Stimulated activated CD4-positive, alpha-beta T cell treated with anti-CD3 and anti-CD28 coated beads, Interleukin-15, amount 100 ng/mL, for 1 hour (primary cell): ENCODE data around the gene SDK1.
"Not testable (repeated sequence)": the region's sequence is repeated elsewhere in the genome, so short reads cannot be mapped to it uniquely, and the experiment has no call there.

Source experiments
- DNase-seq, 2 donors: peaks; one replicate each; pipeline ENCODE4 v3.0.0-alpha.2; 2020; ENCODE audit warnings: low read depth in 1 of 2, low spot score in 1 of 2

Gene SDK1

DNA sequence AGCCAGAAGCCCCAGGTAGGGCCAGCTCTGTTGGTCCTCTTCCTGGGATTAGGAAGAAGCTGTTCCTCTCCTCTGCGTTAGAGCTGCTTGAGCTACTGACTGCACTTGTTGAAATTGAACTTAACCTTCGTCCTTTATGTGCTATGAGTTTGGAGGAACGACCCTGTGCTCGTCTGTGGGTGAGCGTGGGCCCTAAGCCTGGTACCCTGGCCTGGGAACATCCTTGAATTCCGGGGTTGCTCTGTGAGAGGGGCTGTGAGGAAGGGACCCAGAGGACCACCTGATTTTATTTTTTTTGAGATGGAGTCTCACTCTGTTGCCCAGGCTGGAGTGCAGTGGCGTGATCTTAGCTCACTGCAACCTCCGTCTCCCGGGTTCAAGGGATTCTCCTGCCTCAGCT is 933.8 kb downstream of the SDK1 start:
- DNase-seq: no peak

- DNase-seq: no peak
These were observed 934.5 kb downstream of the SDK1 start for GRCh38 chr7:4235596-4235995.

DNA sequence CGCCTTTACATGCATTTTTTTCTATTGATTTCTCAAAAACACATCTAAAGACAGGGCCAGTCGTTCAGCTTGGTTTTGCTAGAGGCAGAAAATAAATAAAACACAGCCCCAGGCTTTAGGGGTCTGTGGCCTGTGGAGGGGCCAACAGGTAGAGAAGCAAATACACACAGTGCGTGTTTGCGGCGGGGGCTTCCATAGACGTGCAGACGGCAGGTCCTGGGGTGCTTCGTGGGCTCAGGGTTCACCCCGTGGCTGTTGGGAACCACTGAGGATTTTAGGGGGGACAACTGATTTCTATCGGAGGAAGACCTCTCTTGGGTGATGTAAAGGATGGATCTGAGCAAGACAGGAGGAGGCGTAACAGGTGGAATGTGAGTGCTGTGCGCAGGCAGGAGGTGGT is 935.3 kb downstream of the SDK1 start:
- DNase-seq: no peak

DNA sequence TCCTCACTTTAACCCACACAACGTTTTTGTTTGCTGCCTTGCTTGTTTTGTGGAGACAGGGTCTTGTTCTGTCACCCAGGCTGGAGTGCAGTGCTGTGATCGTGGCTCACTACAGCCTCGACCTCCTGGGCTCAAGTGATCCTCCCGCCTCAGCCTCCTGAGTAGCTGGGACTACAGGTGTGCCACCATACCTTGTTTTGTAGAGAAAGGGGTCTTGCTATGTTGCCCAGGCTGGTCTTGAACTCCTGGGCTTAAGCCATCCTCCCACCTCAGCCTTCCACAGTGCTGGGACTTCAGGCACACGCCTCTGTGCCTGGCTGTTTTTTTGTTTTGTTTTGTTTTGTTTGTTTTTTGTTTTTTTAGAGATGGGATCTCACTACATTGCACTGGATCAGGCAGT is 935.8 kb downstream of the SDK1 start:
- DNase-seq: not testable (repeated sequence)

- no peak for DNase-seq
These were observed 936.5 kb downstream of the SDK1 start for GRCh38 chr7:4237296-4238235.

DNA sequence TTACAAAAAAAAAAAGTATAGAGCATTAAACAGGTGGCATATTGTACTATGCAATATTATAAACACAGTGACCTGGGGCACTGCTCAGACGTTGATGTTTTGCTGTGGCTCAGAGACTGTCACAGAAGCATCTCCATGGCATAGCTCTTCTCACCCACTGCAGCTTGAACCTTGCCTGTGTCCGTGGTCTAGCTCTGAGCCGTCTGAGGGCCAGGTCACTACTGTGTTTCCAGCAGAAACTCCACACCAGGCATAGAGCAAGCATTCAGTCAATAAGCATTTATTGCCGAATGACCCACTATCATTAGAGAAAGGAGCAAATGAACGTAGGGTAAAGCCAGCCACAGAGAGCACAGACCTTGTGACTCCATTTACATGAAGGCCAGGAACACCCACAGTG is 937.8 kb downstream of the SDK1 start:
- DNase-seq: no peak

GRCh38 chr7:4240042-4240441 is 939.0 kb downstream of the SDK1 start:
- DNase-seq: no peak

DNA sequence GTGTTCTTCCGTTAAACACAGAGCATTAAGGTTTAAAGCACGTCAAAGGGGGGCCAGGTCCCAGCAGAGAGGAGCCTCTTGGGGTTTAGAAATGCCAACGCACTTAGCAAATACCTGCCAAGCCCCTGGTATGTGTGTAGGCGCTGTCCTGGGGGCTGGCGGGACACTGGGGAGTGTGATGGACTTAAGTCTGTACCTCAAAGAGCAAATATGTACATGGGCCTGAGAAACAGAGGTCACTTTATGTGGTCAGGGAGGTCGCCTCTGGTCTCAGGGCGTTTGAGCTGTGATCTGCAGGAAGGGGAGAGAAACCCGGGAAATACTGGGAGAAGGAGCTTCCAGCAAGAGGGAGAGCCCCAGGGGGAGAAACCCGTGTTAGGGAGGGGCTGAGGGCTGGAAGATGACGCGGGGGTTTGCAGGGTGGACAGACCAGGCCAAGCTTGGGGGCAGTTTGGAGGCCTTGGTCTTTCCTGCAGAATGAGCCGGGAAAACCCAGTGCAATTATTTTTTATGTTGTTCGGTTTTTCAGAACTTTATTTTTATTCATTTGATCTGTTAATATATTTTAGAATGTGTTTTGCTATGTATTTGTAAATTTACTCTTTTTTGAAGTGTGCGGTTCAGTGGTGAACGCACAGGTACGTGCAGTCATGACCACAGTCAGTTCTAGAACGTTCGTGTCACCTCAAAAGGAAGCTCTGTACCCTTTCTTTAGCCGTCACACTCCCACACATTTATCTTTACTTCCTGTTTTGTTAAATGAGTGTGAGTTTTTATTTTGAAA is 939.7 kb downstream of the SDK1 start:
- no peak for DNase-seq

DNA sequence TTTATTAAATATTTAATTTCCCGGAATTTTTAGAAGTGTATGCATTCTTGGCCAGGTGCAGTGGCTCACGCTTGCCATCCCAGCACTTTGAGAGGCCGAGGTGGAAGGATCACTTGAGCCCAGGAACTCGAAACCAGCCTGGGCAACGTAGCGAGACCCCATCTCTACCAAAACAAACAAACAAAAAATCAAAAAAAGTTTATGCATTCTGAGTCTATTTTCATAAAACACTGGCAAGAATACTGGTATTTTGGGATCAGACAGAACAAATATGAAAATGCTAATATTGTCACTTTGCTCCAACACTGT is 940.2 kb downstream of the SDK1 start:
- DNase-seq: no peak

GRCh38 chr7:4241791-4242190 is 940.7 kb downstream of the SDK1 start:
- DNase-seq: no peak

GRCh38 chr7:4242706-4243105 is 941.7 kb downstream of the SDK1 start:
- no peak for DNase-seq

- no peak for DNase-seq
These were observed 943.0 kb downstream of the SDK1 start for GRCh38 chr7:4244041-4244440.

GRCh38 chr7:4244635-4245034 is 943.6 kb downstream of the SDK1 start:
- no peak for DNase-seq

DNA sequence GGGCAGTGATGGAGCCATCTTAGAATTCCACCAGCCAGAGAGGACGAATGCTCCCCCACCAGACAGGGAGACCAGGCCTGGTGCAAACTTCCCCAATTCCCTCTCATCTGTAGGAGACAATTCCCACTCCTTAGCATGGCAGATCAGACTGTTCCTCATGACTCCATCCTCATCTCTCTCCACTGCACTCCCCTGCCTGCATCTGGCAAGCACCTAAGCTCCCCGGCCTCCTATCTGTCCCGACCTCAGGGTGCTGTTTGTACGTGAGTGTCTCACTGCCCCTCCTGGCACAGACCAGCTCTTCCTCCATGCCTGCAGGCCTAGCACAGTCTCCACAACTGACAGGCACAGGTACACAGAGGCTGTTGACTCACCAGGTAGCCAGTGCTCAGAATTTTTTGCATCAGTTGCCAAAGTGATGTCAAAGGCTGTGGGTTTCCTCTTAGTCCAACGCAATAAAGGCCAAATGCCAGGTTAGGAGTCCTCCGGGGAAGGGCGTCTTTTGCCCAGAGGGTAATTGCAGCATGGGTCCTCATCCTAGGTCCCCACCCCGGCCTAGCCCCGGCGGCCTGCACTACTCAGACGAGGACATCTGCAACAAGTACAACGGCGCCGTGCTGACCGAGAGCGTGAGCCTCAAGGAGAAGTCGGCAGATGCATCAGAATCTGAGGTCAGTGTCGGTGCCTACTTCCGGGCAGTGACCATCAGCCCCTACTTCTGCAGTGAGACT is 944.2 kb downstream of the SDK1 start:
- DNase-seq: no peak

DNA sequence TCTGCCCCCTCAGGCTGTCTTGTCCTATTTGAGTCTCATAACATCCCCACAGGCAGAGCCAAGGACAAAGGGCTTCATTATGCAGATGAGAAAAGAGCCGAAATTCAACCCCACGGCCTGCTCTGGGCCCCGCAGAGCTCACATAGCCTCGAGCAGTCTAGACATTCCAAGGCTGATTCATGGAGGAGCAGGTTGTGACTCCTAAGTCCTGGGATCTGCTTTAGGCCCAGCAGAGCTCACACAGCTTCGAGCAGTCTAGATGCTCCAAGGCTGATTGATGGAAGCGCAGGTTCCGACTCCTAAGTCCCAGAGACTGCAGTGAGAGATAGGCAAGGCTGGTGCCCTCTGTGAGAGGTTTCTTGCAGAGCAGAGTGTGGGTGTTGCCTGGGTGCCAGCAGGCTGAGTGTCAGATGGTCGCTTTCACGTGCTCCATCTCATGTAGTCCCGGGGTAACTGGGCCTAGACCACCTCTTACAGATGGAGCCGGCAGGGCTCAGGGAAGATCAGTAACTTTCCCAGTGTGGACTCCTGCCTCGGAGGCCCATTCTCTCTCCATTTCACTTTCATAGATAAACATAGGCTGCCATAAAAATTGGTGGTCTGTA is 944.9 kb downstream of the SDK1 start:
- no peak for DNase-seq

DNA sequence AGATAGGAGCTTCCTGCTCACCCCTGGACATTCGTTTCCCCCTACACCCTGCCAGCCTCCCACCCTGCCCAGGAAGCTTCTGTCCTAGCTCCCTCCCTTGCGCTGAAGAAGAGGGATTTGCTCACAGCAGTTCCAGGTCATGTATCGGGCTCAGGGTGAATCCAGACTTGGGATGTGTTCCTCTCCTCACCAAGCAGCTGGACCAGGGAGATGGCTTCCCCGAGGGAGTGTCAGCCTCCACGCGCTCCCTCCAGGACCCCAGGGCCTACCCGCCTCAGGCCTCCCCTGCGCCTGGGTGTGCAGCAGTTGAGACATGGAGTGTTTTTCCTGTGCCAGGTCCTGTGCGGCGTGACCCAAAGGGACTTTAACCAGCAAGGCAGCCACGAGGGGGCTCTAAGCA is 945.5 kb downstream of the SDK1 start:
- no peak for DNase-seq

DNA sequence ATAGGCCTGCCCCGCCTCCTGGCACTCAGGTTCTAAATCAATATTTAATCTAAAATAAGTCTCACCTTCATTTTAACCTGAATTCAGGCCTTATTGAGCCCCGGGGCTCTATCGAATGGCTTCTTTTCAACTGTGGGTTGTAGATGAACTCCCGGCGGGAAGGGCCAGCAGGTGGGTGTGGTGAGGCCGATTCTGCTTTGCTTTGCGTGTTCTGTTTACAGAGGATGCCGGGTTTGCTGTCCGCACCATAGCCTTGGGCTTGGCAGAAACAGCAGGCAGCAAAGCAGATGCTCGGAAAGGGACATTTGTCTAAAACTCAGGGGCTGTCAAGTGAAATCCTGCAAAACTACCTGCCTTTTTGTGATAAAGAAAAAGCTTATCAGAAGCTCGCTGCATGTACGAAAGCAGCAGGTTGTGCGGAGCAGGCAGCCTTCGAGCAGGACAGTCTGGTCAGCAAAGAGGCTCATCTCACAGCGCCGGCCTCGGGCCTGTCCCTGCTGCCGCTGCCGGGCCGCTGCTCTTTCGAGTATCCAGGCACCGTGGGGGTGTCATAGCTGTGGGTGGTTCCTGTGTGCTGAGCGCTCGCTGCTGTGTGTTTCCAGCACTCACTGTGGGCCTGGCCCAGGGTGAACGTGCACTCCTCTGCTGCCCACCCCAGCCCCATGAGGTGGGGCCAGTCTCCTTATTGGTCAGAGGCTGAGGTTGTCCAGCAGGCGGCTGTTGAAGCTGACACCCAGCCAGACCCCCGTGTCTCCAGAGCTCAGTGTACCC is 946.2 kb downstream of the SDK1 start:
- DNase-seq: no peak

GRCh38 chr7:4248295-4248694 is 947.2 kb downstream of the SDK1 start:
- no peak for DNase-seq

DNA sequence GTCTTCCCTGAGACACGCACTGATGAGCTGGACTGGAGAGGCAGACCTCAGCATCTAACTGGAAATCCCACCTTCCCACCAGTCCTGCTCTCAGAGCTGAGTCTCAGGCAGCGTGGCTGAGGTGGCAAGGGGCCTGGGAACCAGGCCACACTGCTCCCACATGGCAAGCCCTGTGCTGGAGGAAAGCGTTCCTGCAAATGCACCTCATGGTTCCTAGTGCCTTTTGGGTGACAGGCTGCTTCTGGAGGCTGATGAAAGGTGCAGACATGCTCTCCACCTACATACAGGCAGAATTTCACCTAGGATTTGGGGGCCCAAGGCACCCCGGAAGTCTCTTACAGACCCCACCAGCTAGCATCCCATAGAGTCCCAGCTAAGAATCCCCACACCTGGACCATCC is 948.2 kb downstream of the SDK1 start:
- DNase-seq: no peak

- no peak for DNase-seq
These were observed 954.3 kb downstream of the SDK1 start for GRCh38 chr7:4255336-4255735.

DNA sequence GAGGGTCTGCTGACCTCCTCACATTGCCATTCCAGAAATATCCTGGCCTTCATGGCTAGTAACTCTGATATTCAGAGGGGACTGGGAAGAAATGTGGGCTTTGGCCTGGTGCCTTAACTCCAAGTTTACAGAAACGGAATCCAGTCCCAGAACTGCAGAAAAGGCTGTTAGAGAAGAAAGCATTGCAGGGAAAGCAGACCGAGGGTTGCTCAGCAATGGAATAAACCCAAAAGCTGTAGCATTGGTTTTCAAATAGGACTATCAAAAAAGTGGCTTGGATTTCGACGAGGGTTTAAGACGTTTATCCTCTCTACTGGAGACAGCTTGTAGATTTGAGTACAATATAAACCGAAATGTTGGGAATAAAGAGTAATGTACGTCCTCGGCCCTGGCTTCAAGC is 955.2 kb downstream of the SDK1 start:
- DNase-seq: no peak
